Ishikawa (cell line): Measurements from ENCODE around the gene PEPD.

ENCODE experiments used
- CEBPB ChIP-seq: IDR thresholded peaks from 2 replicates; pipeline ENCODE4 v1.6.1; 2012
- CREB1 ChIP-seq: IDR thresholded peaks from 2 replicates; pipeline ENCODE4 v1.6.1; 2012; ENCODE audit warnings: low read depth
- EGR1 ChIP-seq: IDR thresholded peaks from 2 replicates; pipeline ENCODE4 v1.6.1; 2012
- EP300 ChIP-seq: IDR thresholded peaks from 2 replicates; pipeline ENCODE4 v1.6.1; 2012; ENCODE audit warnings: borderline replicate concordance
- FOXM1 ChIP-seq: IDR thresholded peaks from 2 replicates; pipeline ENCODE4 v1.6.1; 2012; ENCODE audit warnings: low read depth, borderline replicate concordance
- NFIC ChIP-seq: IDR thresholded peaks from 2 replicates; pipeline ENCODE4 v1.6.1; 2012
- RAD21 ChIP-seq: IDR thresholded peaks from 2 replicates; pipeline ENCODE4 v1.6.1; 2012; ENCODE audit warnings: low read depth
- TAF1 ChIP-seq: IDR thresholded peaks from 2 replicates; pipeline ENCODE4 v1.6.1; 2012; ENCODE audit warnings: low read depth, mild to moderate bottlenecking
- TCF12 ChIP-seq: IDR thresholded peaks from 2 replicates; pipeline ENCODE4 v1.6.1; 2012; ENCODE audit warnings: low read depth
- TEAD4 ChIP-seq: IDR thresholded peaks from 2 replicates; pipeline ENCODE4 v1.6.1; 2012
- YY1 ChIP-seq: IDR thresholded peaks from 2 replicates; pipeline ENCODE4 v1.6.1; 2012; ENCODE audit warnings: low read depth
- ZBTB7A ChIP-seq: IDR thresholded peaks from 2 replicates; pipeline ENCODE4 v1.6.1; 2012; ENCODE audit warnings: low read depth
- TF ChIP-seq, protein P1 (sequence below): IDR thresholded peaks from 2 replicates; pipeline ENCODE4 v1.6.1; 2012
- TF ChIP-seq, protein P2 (sequence below): IDR thresholded peaks from 2 replicates; pipeline ENCODE4 v1.6.1; 2012; ENCODE audit warnings: low read depth, mild to moderate bottlenecking
- TF ChIP-seq, protein P3 (sequence below): IDR thresholded peaks from 2 replicates; pipeline ENCODE4 v1.6.1; 2012

PEPD gene

DNA sequence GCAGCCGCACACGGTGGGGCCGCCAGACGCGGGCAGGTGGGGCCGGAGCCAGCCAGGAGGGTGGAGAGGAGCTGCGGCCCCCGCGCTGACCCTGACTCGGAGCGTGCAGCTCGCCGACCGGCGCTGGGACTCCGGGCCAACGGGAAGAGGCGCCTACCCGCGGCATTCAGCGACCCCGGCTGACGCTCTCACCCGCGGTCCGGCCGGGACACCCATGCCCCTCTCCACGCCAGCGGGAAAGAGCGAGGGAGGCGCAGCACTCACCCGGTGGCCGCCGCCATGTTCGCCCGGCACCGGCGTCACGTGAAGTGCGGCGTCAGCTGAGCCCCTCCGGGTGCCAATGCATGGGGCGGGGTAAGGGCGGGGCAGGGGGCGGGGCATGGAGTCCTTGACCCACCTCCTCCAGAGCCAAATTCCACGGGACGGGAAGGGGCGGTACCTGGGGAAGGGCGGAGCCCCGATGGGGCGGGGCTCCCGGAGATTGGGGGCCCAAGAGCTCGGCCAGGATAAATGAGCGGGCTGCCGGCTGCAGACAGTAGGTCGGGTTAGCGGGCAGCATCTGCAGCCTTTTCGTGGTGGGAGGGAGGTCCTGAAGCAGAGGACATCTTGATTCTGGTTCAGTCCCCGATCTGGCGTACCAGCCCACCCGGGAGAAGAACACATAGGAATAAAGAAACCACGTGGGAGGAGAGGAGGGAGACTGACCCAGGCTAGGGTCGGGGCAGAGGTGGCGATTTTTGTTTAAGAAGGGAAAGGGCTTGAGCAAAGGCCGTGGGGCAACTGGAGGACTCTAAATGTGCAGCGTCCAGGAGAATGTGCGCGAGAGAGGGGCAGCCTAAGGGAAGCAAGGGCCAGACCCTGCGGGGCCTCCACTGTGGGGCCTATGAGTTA is at the start of gene PEPD:
Gene PEPD, minus strand, starts transcription at position 312 of the 891 bp plus-strand sequence. Its CDS starts 31 bp downstream, at position 281.
- TF ChIP-seq YY1 (peak; percentile 96), TAF1 (peak; percentile 95), TEAD4 (no peak), TCF12 (peak; percentile 45; the same call in 1 of the 2 replicates), EP300 (peak; percentile 30; the same call in 1 of the 2 replicates), FOXM1 (no peak), ZBTB7A (peak; percentile 14; the same call in 1 of the 2 replicates), NFIC (peak; percentile 33; the same call in 1 of the 2 replicates)
- TF ChIP-seq, protein P1, sequence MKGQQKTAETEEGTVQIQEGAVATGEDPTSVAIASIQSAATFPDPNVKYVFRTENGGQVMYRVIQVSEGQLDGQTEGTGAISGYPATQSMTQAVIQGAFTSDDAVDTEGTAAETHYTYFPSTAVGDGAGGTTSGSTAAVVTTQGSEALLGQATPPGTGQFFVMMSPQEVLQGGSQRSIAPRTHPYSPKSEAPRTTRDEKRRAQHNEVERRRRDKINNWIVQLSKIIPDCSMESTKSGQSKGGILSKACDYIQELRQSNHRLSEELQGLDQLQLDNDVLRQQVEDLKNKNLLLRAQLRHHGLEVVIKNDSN = peak; percentile 98
- TF ChIP-seq, protein P2, sequence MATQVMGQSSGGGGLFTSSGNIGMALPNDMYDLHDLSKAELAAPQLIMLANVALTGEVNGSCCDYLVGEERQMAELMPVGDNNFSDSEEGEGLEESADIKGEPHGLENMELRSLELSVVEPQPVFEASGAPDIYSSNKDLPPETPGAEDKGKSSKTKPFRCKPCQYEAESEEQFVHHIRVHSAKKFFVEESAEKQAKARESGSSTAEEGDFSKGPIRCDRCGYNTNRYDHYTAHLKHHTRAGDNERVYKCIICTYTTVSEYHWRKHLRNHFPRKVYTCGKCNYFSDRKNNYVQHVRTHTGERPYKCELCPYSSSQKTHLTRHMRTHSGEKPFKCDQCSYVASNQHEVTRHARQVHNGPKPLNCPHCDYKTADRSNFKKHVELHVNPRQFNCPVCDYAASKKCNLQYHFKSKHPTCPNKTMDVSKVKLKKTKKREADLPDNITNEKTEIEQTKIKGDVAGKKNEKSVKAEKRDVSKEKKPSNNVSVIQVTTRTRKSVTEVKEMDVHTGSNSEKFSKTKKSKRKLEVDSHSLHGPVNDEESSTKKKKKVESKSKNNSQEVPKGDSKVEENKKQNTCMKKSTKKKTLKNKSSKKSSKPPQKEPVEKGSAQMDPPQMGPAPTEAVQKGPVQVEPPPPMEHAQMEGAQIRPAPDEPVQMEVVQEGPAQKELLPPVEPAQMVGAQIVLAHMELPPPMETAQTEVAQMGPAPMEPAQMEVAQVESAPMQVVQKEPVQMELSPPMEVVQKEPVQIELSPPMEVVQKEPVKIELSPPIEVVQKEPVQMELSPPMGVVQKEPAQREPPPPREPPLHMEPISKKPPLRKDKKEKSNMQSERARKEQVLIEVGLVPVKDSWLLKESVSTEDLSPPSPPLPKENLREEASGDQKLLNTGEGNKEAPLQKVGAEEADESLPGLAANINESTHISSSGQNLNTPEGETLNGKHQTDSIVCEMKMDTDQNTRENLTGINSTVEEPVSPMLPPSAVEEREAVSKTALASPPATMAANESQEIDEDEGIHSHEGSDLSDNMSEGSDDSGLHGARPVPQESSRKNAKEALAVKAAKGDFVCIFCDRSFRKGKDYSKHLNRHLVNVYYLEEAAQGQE = no peak
- TF ChIP-seq, protein P3, sequence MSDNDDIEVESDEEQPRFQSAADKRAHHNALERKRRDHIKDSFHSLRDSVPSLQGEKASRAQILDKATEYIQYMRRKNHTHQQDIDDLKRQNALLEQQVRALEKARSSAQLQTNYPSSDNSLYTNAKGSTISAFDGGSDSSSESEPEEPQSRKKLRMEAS = peak; percentile 58; the same call in 1 of the 2 replicates

DNA sequence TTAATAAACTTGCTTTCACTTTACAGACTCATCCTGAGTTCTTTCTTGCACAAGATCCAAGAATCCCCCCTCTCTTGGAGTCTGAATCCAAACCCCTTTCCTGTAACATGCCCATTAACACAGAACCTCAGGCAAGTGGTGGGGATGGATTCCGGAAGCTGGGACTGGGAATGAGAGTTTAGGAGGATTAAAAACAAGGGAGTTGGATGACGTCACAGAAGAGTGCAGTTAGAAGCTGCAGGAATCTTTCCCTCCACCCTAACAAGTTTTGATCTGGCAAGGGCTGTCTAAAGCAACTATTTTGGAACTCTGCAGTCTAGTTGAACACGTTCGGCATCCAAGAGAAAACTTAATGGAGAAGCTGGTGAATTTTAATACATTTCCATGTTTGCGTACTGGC is 48.2 kb upstream of the PEPD start:
- TF ChIP-seq ZBTB7A (no peak), FOXM1 (no peak), YY1 (no peak)
- TF ChIP-seq, protein P3 = no peak

DNA sequence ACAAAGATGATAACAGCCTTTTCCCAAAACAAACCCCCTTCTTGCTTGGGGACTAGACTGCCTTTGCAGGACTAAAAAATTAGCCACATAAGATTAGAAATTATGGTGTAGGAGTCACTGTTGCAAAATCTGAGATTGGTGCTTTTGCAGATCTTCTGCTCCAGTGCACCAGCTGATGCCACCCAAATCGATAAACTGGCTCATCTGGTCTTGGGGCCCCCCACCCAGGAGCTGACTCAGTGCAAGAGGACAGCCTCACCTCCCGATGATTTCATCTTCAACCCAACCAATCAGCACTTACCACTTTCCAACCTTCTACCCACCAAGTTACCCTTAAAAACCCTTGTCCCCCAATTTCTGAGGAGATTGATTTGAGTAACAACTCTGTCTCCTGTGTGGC is 47.1 kb upstream of the PEPD start:
- TF ChIP-seq YY1 (no peak), TCF12 (no peak), CREB1 (no peak), NFIC (no peak), FOXM1 (no peak), EGR1 (no peak), TEAD4 (no peak), TAF1 (no peak), CEBPB (no peak), EP300 (no peak), ZBTB7A (no peak)
- TF ChIP-seq, protein P2 = no peak
- TF ChIP-seq, protein P1 = no peak
- TF ChIP-seq, protein P3 = no peak

DNA sequence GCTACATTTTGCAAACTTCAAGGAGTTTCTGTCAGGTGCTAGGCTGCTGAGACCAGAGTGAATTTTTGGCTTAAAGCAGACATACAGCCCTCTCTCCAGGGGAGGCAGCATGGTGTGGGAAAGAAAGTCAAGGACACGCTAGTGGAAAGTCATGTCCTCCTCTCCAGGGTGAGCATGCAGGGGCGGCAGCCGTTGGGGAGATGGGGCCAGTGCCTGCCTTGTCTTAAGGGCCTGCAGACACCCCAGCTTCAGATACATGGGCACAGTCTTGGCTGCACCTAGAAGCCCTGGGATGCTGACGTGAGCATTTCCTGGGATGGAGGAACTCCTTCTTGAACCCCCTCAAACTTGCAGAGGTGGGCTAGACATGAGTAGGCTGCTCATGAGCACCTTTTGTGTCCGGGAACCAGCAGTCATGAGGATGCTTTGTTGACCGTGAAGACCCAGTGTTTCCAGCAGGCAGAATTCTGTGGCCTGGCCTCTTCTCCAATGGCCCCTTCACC is 43.3 kb upstream of the PEPD start:
- no peak for TF ChIP-seq ZBTB7A
- no peak for TF ChIP-seq CREB1
- TF ChIP-seq TAF1 = no peak
- TF ChIP-seq FOXM1 = no peak
- TF ChIP-seq, protein P2 = no peak
- no peak for TF ChIP-seq TCF12
- no peak for TF ChIP-seq CEBPB
- no peak for TF ChIP-seq TEAD4
- TF ChIP-seq YY1 = no peak
- TF ChIP-seq RAD21 = no peak
- no peak for TF ChIP-seq EGR1
- TF ChIP-seq, protein P1 = no peak
- TF ChIP-seq EP300 = no peak
